PC-3 (cell line): ENCODE data around the gene ABLIM1. TPM values are rescaled to one million over a fixed set of nuclear protein-coding genes. Genes with fewer than 3 reads are reported as not detected.

Experiments
- ATAC-seq: fragments of 200-7000 bp; cut with Tn5 transposase; 2 replicates; pipeline ENCODE4 v1.9.1; 2020; ENCODE audit warnings: mild to moderate bottlenecking, moderate library complexity
- BruUV-seq: library from RNA; stranded (reverse); fragments of 400-500 nt; replicated peaks from 2 replicates; lab custom pipeline; 2021; lab: Mats Ljungman, UMichigan
- CTCF ChIA-PET: fragments of 300-600 bp; sonication (Branson Sonifier 250); formaldehyde crosslinking; loops from one replicate; lab custom pipeline; 2022; ENCODE audit warnings: antibody characterized with exemption; lab: Charles Lee
- POLR2A ChIA-PET: fragments of 300-600 bp; sonication (Branson Sonifier 250); formaldehyde crosslinking; loops from one replicate; lab custom pipeline; 2022; ENCODE audit warnings: antibody characterized with exemption; ENCODE audit not compliant: unreplicated experiment; lab: Charles Lee
- DNase-seq: peaks from one replicate; pipeline ENCODE4 v3.0.0-alpha.2; 2015
- H2AFZ ChIP-seq: fragments of 300-600 bp; sonication (generic); 2 replicates; pipeline ENCODE4 v1.6.0; 2016; ENCODE audit warnings: antibody characterized with exemption, low read length
- H3F3A ChIP-seq: fragments of 300-600 bp; sonication (generic); one replicate; pipeline ENCODE4 v1.6.0; 2017; ENCODE audit warnings: antibody characterized with exemption, low read length, control low read depth, mild to moderate bottlenecking; ENCODE audit not compliant: unreplicated experiment
- H3K27ac ChIP-seq: fragments of 300-600 bp; sonication (generic); 2 replicates; pipeline ENCODE4 v1.5.1; 2016; ENCODE audit warnings: mild to moderate bottlenecking, low read length
- H3K27me3 ChIP-seq: fragments of 300-600 bp; sonication (generic); 2 replicates; pipeline ENCODE4 v1.6.1; 2016; ENCODE audit warnings: low read length, mixed read lengths
- H3K36me3 ChIP-seq: fragments of 300-600 bp; sonication (generic); 2 replicates; pipeline ENCODE4 v1.6.1; 2016; ENCODE audit warnings: low read depth, mixed run types, low read length, mixed read lengths
- H3K4me1 ChIP-seq: fragments of 300-600 bp; sonication (generic); 2 replicates; pipeline ENCODE4 v1.5.1; 2016; ENCODE audit warnings: low read length; ENCODE audit not compliant: insufficient read depth
- H3K4me2 ChIP-seq: fragments of 300-600 bp; sonication (generic); 2 replicates; pipeline ENCODE4 v1.6.0; 2016; ENCODE audit warnings: low read length
- H3K4me3 ChIP-seq: fragments of 300-600 bp; sonication (generic); 2 replicates; pipeline ENCODE4 v1.5.1; 2016; ENCODE audit warnings: mild to moderate bottlenecking, low read length, mixed read lengths
- H3K79me2 ChIP-seq: fragments of 300-600 bp; sonication (generic); 2 replicates; pipeline ENCODE4 v1.6.1; 2017; ENCODE audit warnings: low read length, mixed read lengths
- H3K9ac ChIP-seq: fragments of 300-600 bp; sonication (generic); 2 replicates; pipeline ENCODE4 v1.6.0; 2016; ENCODE audit warnings: mild to moderate bottlenecking, low read length
- H3K9me2 ChIP-seq: fragments of 300-600 bp; sonication (generic); replicated peaks from 2 replicates; pipeline ENCODE4 v1.6.1; 2016; ENCODE audit warnings: mixed run types, low read length, mixed read lengths
- H3K9me3 ChIP-seq: fragments of 300-600 bp; sonication (generic); 2 replicates; pipeline ENCODE4 v1.6.1; 2016; ENCODE audit warnings: low read length, mixed read lengths
- H4K20me1 ChIP-seq: fragments of 300-600 bp; sonication (generic); 2 replicates; pipeline ENCODE4 v1.6.1; 2016; ENCODE audit warnings: low read length, mixed read lengths
- EZH2 ChIP-seq: fragments of 300-600 bp; sonication (generic); IDR thresholded peaks from one replicate; pipeline ENCODE4 v1.6.1; 2017; ENCODE audit warnings: antibody characterized with exemption, mild to moderate bottlenecking, low read length; ENCODE audit not compliant: unreplicated experiment
- EZH2phosphoT487 ChIP-seq: fragments of 300-600 bp; sonication (generic); IDR thresholded peaks from 2 replicates; pipeline ENCODE4 v1.6.1; 2018; ENCODE audit warnings: mild to moderate bottlenecking, antibody characterized with exemption, low read length, borderline replicate concordance
- intact Hi-C: fragments of 100-400 bp; cut with micrococcal nuclease; formaldehyde crosslinking; loops from 2 replicates; pipeline ENCODE4 v1.9.0; 2023
- total RNA-seq: library from RNA; depleted of rRNA; stranded (reverse); fragments of >200 nt; gene quantifications from 2 replicates; pipeline ENCODE4 v1.2.3, GENCODE V29; 2014
- TF ChIP-seq, protein P1 (sequence below): fragments of 300-600 bp; sonication (generic); conservative IDR thresholded peaks from 2 replicates; pipeline ENCODE4 v1.5.1; 2017; ENCODE audit warnings: antibody characterized with exemption, low read depth, mild to moderate bottlenecking, low read length

Gene ABLIM1
- total RNA-seq, 1 experiment from 2014 or later: 12.3 TPM

- no peak overlapping the region for H3K27ac ChIP-seq
- H3K4me2 ChIP-seq: no peak overlapping the region
- H3K4me3 ChIP-seq: no peak overlapping the region
- no peak overlapping the region for H3K9ac ChIP-seq
- H3K9me2 ChIP-seq: no peaks in the 10 kb centered on the region
- BruUV-seq: no TSS peak
- DNase-seq: no peak
- no peaks in the 10 kb centered on the region for H3K36me3 ChIP-seq
- no peaks in the 10 kb centered on the region for H3K9me3 ChIP-seq
- no peaks in the 10 kb centered on the region for H3K79me2 ChIP-seq
- no peaks in the 10 kb centered on the region for H3F3A ChIP-seq
- H2AFZ ChIP-seq: no peak overlapping the region
- TF ChIP-seq EZH2phosphoT487: no peak
- TF ChIP-seq EZH2: no peak
- TF ChIP-seq, protein P1, sequence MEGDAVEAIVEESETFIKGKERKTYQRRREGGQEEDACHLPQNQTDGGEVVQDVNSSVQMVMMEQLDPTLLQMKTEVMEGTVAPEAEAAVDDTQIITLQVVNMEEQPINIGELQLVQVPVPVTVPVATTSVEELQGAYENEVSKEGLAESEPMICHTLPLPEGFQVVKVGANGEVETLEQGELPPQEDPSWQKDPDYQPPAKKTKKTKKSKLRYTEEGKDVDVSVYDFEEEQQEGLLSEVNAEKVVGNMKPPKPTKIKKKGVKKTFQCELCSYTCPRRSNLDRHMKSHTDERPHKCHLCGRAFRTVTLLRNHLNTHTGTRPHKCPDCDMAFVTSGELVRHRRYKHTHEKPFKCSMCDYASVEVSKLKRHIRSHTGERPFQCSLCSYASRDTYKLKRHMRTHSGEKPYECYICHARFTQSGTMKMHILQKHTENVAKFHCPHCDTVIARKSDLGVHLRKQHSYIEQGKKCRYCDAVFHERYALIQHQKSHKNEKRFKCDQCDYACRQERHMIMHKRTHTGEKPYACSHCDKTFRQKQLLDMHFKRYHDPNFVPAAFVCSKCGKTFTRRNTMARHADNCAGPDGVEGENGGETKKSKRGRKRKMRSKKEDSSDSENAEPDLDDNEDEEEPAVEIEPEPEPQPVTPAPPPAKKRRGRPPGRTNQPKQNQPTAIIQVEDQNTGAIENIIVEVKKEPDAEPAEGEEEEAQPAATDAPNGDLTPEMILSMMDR: no peak
- H3K27me3 ChIP-seq: no peaks in the 10 kb centered on the region
- ChIA-PET POLR2A (no interaction called here), CTCF (no interaction called here)
- H3K4me1 ChIP-seq: peaks cover 37% of the 10 kb centered on the region
- ATAC-seq: no peak
- intact Hi-C loops: no loop called here
- no peaks in the 10 kb centered on the region for H4K20me1 ChIP-seq
Observed at GRCh38 chr10:114386452-114386851, 271.6 kb downstream of the ABLIM1 start.

DNA sequence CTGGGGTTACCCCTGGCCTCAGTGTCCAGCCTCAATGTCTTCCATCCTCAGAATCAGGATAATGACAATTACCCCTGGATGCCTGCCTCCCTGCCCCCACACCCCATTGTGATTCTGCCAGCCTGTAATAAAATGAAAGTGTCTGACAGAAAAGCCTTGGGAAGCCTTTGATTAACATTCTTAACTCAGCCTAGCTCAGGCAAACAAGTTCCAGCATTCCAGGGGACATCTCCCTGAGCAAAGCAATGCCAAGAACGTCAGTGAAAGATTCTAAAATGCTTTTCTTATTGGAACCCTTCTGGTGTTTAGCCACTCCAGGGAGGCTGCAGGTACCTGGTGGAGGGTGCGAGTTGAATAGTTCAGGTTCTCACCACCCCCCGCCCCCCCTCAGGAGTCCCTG is 272.5 kb downstream of the ABLIM1 start:
- no peak for ATAC-seq
- no peaks in the 10 kb centered on the region for H4K20me1 ChIP-seq
- H3K9me3 ChIP-seq: no peaks in the 10 kb centered on the region
- no peaks in the 10 kb centered on the region for H3K36me3 ChIP-seq
- H2AFZ ChIP-seq: no peak overlapping the region
- no peak for TF ChIP-seq EZH2
- no peak for TF ChIP-seq EZH2phosphoT487
- TF ChIP-seq, protein P1: no peak
- no peak overlapping the region for H3K9ac ChIP-seq
- POLR2A ChIA-PET: no interaction called here
- CTCF ChIA-PET: no interaction called here
- peaks cover 29% of the 10 kb centered on the region for H3K4me1 ChIP-seq
- H3K27me3 ChIP-seq: no peaks in the 10 kb centered on the region
- intact Hi-C loops: no loop called here
- H3K9me2 ChIP-seq: no peaks in the 10 kb centered on the region
- no peak overlapping the region for H3K27ac ChIP-seq
- H3K4me2 ChIP-seq: no peak overlapping the region
- no TSS peak for BruUV-seq
- H3K4me3 ChIP-seq: no peak overlapping the region
- H3K79me2 ChIP-seq: no peaks in the 10 kb centered on the region
- no peaks in the 10 kb centered on the region for H3F3A ChIP-seq
- no peak for DNase-seq

- BruUV-seq: no TSS peak
- Histone ChIP-seq H3K4me2 (no peak overlapping the region), H3K9me3 (no peaks in the 10 kb centered on the region), H3K79me2 (no peaks in the 10 kb centered on the region), H3F3A (no peaks in the 10 kb centered on the region), H3K36me3 (no peaks in the 10 kb centered on the region), H2AFZ (no peak overlapping the region), H3K27me3 (no peaks in the 10 kb centered on the region), H3K4me1 (peaks cover 20% of the 10 kb centered on the region), H3K4me3 (no peak overlapping the region), H3K9ac (no peak overlapping the region), H3K9me2 (no peaks in the 10 kb centered on the region), H4K20me1 (no peaks in the 10 kb centered on the region), H3K27ac (no peak overlapping the region)
- intact Hi-C loops: no loop called here
- ATAC-seq: no peak
- no peak for DNase-seq
- TF ChIP-seq EZH2phosphoT487: no peak
- CTCF ChIA-PET: no interaction called here
- POLR2A ChIA-PET: no interaction called here
Observed at GRCh38 chr10:114384601-114385000, 273.5 kb downstream of the ABLIM1 start.
